Effector CD4-positive, alpha-beta T cell (primary cell): ENCODE results near the gene MYH7B.

Source experiments
- DNase-seq: peaks from one replicate; pipeline ENCODE4 v3.0.0-alpha.2; 2020

Gene MYH7B

DNA sequence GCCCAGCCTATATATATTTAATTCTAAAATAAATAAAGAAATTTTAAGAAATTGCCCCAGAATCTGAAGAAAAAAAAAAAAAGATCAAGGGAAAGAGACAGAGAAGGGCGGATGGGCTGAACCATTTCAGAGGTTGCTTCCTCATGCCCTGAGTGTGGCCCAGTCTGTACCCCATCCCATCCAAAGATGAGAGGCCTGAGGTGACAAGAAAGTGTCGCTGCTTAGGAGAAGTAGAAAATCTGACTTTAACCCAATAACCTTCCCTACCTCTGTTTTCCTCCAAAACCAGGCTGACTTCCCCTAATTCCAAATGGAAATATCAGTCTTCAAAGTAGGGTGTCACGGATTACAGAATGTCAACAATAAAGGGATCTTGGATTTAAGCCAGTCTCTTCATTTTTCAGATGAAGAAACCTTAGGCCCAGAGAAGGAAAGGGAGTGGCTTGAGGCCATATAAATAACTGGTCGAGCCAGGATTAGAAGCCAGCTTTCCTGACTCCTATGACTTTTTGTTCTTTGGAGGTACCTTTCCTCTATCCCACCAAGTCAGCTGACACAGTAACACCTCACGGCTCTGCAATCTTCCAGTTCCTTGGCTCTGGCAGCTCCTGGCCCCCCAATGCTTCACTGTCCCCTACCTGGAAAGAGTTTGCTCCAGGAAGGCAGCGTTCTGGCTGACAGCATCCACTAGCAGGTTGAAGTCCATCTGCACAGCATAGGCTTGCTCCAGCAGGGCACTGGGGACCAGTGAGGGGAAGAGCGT is 10.2 kb upstream of the MYH7B start:
- no peak for DNase-seq

DNA sequence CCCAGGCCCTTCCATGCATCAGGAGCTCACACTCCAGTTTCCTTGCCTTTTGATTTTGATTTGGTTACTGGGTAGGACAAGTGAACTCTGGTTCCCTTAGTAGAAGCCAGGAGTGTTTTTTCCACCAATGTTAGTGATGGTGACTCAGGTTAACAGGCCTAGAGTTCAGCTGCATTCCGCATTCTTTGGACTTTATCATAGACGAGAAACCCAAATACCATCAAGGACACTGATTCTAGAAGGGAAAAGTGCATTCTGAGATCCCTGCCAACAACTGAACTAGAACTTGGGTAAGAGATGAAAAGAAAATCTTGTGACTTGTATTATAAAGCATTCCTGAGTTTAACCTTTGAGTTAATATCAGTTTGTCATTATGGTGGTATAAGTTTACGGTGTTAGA is 9.0 kb upstream of the MYH7B start:
- no peak for DNase-seq

DNA sequence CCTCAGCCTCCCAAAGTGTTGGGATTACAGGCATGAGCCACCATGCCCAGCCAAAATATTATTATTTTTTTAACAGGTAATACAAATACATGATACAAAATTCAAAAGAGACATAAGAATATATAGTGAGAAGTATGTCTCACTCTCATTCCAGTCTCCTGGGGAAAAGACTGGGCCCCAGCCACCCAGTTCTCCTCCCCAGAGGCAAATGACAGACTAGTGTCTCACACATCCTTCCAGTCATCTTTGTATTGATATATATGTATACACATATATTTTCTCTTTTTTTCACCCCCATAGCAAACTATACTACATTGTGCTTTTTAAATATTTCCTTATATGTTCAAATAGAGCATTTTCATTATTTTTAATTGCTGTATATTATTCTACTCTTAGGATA is 8.3 kb upstream of the MYH7B start:
- DNase-seq = no peak

DNA sequence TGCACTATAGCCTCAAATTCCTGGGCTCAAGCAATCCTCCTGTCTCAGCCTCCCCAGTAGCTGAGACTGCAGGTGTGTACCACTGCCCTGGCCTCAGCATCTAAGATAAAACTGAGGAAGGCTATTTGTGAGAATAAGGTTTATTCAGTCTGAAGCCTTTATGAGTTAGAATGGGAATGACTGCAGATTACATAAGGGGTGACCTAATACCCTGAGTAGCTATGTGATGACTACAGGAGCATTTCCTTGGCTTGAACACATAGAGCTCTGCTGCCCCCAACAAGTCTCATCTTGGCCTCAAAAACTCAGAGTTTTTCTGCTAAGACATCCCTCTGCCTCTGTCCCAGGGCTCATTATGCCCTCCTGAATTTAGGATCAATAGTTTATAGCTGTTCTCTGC is 7.6 kb upstream of the MYH7B start:
- no peak for DNase-seq

DNA sequence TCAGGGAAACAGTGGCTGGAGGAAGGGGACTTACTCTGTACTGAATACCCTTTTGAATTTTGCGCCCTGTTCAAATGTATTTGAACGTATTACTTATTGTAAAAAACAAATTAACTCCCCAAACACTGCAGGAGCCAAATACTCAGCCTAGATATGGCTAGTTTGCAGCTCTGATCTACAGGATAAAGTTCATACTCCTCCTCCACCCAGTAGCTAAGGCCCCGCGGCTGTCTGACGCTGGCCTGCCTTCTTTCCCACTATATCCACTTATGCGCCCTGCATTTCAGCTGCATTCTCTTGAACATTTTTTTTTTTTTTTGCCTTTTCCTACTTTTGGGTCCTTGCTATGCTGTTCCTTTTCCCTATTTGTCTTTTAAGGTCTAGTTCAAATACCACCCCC is 6.5 kb upstream of the MYH7B start:
- DNase-seq = no peak

- no peak for DNase-seq
These were observed 4.4 kb upstream of the MYH7B start for GRCh38 chr20:34951252-34951651.

GRCh38 chr20:34951652-34952051 is 4.0 kb upstream of the MYH7B start:
- DNase-seq = no peak

DNA sequence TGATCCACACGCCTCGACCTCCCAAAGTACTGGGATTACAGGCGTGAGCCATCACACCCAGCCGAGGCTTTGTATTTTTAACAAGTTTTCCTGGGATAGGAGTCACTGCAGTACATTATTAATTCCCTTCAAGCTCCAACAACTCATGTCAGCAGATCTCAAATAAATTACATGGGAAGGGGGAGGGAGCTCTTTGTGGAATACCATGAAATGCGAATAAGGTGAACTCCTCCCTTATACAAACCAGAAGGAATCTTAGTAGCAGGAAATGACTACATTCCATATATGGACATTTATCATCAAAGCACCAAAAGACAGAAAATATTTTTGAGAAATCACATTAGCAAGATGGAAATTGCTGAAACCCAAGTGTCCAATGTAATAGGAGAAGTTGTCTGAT is 3.0 kb upstream of the MYH7B start:
- no peak for DNase-seq

DNA sequence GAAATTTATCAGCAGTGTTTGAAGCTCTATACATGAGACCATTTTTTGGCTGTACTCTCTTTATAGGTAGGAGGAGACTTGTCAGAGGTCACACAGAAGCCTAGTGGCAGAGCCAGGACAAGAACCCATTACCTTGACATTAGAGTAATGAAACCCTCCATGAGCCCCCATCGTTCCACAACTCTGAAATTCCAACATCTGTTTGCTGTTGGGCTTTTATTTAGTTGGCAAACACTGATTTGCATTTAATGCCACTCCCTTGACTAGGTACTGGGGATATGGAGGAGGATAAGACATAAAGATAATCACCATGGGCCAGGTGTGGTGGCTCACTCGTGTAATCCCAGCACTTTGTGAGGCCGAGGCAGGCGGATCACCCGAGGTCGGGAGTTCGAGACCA is 1.7 kb upstream of the MYH7B start:
- no peak for DNase-seq

GRCh38 chr20:34954904-34955230 is 801 bp upstream of the MYH7B start:
- DNase-seq = no peak

- no peak for DNase-seq
These were observed 382 bp downstream of the MYH7B start for GRCh38 chr20:34956041-34956458.

- no peak for DNase-seq
These were observed 1.2 kb downstream of the MYH7B start for GRCh38 chr20:34956751-34957472.

GRCh38 chr20:34964486-34964885 is 8.8 kb downstream of the MYH7B start:
- DNase-seq = no peak

DNA sequence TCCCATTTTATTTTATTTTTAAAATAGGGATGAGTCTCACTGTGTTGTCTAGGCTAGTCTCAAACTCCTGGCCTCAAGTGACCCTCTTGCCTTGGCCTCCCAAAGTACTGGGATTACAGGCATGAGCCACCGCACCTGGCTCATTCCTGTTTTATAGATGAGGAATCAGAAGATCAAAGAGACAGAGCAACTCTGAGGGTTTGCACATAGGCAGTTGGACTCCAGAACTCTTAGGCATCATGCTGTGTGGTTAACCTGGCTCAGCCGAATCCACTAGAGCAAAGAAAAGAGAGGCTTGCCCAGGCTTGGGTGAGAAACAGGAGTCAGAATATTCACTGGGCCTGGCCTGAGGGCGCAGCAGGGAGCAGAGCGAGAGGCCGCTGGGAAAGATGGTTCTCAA is 9.4 kb downstream of the MYH7B start:
- no peak for DNase-seq

DNA sequence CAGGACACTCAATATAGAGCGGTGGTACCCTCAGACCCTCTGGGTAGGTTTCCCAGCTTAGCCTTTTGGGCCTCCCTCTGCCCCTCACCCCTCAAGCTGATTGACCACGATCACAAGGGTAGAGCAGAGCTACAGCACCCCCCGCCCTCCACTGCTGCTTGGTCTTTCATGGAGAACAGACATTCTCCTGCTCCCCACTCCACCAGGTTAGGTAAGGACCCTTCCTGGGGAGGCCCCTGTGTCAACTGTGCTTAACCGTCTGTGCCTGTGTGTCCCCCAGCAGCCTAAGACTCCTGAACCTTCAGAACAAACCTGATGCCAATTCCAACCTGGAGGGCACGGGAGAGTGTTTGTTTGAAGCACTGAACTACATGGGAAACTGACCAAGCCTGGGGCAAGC is 11.8 kb downstream of the MYH7B start:
- no peak for DNase-seq

DNA sequence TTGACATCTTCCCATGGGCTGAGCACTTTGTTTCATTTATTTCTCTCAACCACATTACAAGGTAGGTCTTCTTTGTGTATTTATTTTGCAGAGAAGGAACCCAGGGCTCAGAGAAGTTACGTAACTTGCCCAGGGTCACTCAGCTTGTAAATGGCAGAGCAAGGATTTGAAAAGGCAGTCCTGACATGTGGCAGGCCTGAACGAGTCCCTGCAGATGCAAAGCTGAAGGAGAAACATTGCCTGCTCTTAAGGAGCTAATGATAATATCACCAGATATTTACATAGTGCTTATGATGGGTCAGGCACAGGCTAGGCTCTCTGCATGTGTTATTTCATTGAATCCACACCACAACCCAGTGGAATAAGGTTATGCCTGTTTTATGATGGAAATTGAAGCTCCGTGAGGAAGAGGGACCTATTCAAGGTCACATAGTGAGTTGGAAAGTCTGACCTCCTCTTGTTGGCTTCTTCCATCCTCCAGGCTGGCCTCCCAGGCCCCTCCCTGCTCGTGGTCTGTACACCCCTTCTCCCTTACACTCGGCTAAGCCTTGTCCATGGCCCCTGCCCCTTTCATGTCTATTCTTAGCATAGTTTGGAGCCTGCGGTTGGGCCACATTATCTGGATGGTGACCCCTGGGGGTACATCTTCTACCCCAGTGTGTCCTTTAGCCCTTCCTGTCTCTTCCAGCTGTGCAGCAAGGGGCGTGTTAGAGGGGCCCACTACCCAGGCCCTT is 12.5 kb downstream of the MYH7B start:
- no peak for DNase-seq

DNA sequence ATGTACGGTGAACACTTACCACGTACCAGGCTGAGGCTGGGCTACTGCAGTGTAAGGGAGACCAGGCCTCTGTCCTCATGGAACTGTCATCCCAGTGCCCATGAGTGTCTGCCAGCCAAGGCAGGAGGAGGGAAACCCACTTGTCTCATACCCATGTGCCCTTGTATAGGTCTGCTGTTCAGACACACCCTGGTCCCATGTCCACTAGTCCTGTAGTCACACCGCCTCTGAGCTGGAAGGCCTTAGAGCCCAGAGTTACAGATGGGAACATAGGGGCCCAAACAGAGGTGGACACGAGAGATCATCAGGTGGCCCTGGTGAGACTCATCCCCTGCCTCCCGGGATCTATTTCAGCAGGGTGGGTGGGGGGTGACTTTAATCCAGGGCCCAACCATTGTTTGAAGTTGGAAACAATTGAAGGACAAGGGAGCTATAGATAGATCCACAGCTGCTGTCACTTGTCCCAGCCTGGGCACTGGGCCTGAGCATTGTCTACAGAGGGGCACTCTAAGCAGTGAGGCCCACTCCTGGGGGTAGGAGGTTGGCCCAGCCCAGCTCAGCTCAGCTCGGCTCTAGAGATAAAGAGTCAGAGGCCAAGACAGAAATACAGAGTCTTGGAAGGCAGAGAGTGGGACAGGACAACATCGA is 14.6 kb downstream of the MYH7B start:
- DNase-seq = no peak

DNA sequence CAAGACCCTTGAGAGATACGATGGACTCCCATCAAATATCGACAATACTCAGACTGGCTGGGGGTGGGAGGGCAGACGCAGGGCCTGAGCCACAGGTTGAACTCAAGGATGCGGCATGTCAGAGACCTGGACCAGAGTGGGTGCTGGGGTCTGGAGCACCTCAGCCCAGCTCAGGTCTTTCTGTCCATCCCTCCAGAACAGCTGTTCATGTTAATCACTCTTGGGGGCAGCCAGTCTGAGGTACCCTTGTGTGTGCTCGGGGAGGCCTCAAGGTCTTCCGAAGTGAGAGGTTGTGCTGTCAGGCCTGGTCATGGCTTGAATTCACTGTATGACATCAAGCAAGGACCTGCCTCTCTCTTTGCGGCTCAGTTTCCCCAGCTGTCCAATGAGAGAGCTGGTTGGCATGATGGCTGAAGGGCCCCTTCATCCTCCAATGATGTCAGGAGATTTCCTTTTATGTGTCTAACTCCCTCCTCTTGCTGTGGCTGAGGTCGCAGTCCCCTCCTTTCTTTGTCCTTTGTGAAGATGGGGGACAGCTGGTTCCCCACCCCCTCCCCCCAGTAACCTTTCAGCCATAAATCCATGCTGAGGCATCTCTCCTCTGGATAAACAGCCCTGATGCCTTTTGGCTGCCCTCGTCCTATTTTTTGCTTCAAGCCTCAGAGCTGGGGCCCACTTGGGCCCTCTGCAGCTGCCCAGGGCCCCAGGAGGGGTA is 15.3 kb downstream of the MYH7B start:
- DNase-seq = no peak

GRCh38 chr20:34971561-34972235 is 16.0 kb downstream of the MYH7B start:
- DNase-seq = no peak

DNA sequence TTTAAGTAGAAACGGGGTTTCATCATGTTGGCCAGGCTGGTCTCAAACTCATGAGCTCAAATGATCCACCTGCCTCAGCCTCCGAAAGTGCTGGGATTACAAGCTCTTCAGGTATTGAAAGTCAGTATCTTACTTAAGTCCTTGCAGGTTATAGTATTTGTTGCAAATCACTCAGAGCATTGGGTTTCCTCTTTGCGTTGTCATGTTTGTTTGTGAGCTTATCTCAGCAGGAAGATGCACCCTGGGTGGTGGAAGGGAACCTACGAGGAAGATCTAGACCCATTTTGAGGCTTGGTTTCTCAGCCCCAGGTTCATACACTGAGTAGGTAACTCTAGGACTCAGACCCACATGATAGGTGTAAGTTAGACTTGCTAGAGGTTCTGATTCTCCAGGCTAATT is 18.6 kb downstream of the MYH7B start:
- no peak for DNase-seq

- no peak for DNase-seq
These were observed 20.6 kb downstream of the MYH7B start for GRCh38 chr20:34976286-34976685.

GRCh38 chr20:34977365-34978091 is 21.9 kb downstream of the MYH7B start:
- DNase-seq = no peak
